Measurements from ENCODE around the gene CELA3A. TPM values are rescaled to one million over a fixed set of nuclear protein-coding genes. Genes with fewer than 3 reads are reported as not detected.
"Not testable (repeated sequence)": the region's sequence is repeated elsewhere in the genome, so short reads cannot be mapped to it uniquely, and the experiment has no call there.

The CELA3A gene
- total and polyA plus RNA-seq, 2 of the 8 experiments (the other 6 are each of a cell fraction or from before 2014, with no cell fraction given), result not detected

DNA sequence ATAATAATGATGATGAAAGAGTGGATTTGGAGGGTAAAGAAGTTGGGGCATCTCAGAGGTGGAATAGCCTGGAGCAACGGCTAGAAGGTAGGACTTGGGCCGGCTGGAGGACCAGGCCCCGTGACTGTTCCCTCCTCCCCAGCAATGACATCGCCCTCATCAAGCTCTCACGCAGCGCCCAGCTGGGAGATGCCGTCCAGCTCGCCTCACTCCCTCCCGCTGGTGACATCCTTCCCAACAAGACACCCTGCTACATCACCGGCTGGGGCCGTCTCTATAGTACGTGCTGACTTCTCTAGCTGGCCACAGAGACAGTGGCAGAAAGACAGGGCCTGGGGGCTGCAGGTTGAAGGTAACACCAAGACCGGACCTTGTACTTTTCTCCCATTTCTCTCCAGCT lies 5.3 kb downstream of the CELA3A start:
- H3K23ac ChIP-seq (ENCODE audit: insufficient read length); H3K9ac ChIP-seq (replicated peaks in 1 of 4; ENCODE audit: extremely low read depth in 1 of 4, low read depth in 3 of 4, low read length in 3 of 4); DNase-seq (ENCODE audit: low read depth in 1 of 2, low spot score in 2 of 2); H3K4me3 ChIP-seq (ENCODE audit: extremely low read depth in 1 of 4, insufficient read depth in 2 of 4, low read depth in 3 of 4, low read length in 4 of 4); H3K79me1 ChIP-seq (ENCODE audit: low read depth, low read length); H4K91ac ChIP-seq (replicated peaks; ENCODE audit: insufficient read length, low read length); H2AK5ac ChIP-seq (ENCODE audit: low read depth, low read length); H2BK20ac ChIP-seq (ENCODE audit: low read length); H3K4me2 ChIP-seq (ENCODE audit: insufficient read depth in 1 of 2, low read depth in 2 of 2, low read length in 2 of 2); H3K14ac ChIP-seq (ENCODE audit: insufficient read length); H3K18ac ChIP-seq (ENCODE audit: extremely low read depth, low read length); H2BK12ac ChIP-seq (ENCODE audit: low read depth, low read length); H3K27ac ChIP-seq (ENCODE audit: low read depth, low read length); FAIRE-seq; H3K4me1 ChIP-seq (replicated peaks in 1 of 4; ENCODE audit: control insufficient read depth in 3 of 4, insufficient read depth in 4 of 4, low read length in 3 of 4); H2BK120ac ChIP-seq (replicated peaks; ENCODE audit: low read depth, low read length); H3K9me3 ChIP-seq (ENCODE audit: insufficient read depth in 2 of 2, low read depth in 1 of 2, low read length in 1 of 2); H3K4ac ChIP-seq (replicated peaks; ENCODE audit: insufficient read length, low read depth, low read length); H3K23me2 ChIP-seq (ENCODE audit: low read depth, low read length); H3K56ac ChIP-seq (replicated peaks; ENCODE audit: insufficient read length, low read depth, low read length); H3K27me3 ChIP-seq (replicated peaks in 1 of 4; ENCODE audit: control insufficient read depth in 3 of 4, extremely low read depth in 1 of 4, insufficient read depth in 3 of 4, low read length in 3 of 4); H4K5ac ChIP-seq (ENCODE audit: insufficient read length, low read depth, low read length); H2AFZ ChIP-seq (ENCODE audit: low read length); H4K20me1 ChIP-seq (replicated peaks in 1 of 2; ENCODE audit: control insufficient read depth in 1 of 2, insufficient read depth in 2 of 2, low read length in 2 of 2); H4K8ac ChIP-seq (ENCODE audit: extremely low read depth, insufficient read depth, low read length); H2BK15ac ChIP-seq (ENCODE audit: low read length); H2BK5ac ChIP-seq (ENCODE audit: low read depth, low read length); H3K79me2 ChIP-seq (ENCODE audit: control insufficient read depth in 1 of 2, insufficient read depth in 2 of 2, low read length in 2 of 2); H3K36me3 ChIP-seq (ENCODE audit: control insufficient read depth in 2 of 4, insufficient read depth in 4 of 4, low read length in 3 of 4); POLR2A ChIA-PET (ENCODE audit: partially characterized antibody): not testable (repeated sequence)
- CTCF ChIA-PET (ENCODE audit: partially characterized antibody), result interaction anchor here (1.1 to 1.7 kb wide), 3 partner anchors 17 to 40 kb away, joined by 3 read pairs; no protein-coding TSS in a partner anchor
- WGBS, 2 experiments (ENCODE audit: extremely low coverage in 1 of 2, insufficient coverage in 1 of 2, insufficient read length in 1 of 2, insufficient replicate concordance in 2 of 2, low coverage in 1 of 2, low lambda C conversion rate in 2 of 2, missing lambda C conversion rate in 1 of 2), result 87% methylated on average over 12 of the region's 13 CpGs; no CpG with 5 or more reads in 1 of the 2 experiments

DNA sequence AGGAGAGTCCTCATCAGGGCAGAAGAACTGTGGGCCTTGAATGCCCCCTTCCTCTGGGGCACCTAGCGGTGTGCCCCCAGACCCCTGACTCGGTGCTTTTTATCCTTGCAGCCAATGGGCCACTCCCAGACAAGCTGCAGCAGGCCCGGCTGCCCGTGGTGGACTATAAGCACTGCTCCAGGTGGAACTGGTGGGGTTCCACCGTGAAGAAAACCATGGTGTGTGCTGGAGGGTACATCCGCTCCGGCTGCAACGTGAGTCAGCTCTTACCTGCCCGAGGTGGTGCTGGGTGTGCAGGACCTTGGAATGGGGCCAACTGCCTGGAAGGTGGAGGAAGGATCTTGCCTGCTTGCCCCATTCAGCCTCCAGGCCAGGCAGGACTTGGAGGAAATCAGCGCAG lies 5.8 kb downstream of the CELA3A start:
- 95% methylated on average over 9 of the region's 10 CpGs; no CpG with 5 or more reads in 1 of the 2 experiments for WGBS, 2 experiments (ENCODE audit: extremely low coverage in 1 of 2, insufficient coverage in 1 of 2, insufficient read length in 1 of 2, insufficient replicate concordance in 2 of 2, low coverage in 1 of 2, low lambda C conversion rate in 2 of 2, missing lambda C conversion rate in 1 of 2)
- not testable (repeated sequence) for FAIRE-seq

More for the DNA sequence above, 5.8 kb downstream of the CELA3A start:
- H2AFZ ChIP-seq (ENCODE audit: low read length); H3K56ac ChIP-seq (replicated peaks; ENCODE audit: insufficient read length, low read depth, low read length); H2BK12ac ChIP-seq (ENCODE audit: low read depth, low read length); DNase-seq (ENCODE audit: low read depth in 1 of 2, low spot score in 2 of 2); H3K4me3 ChIP-seq (ENCODE audit: extremely low read depth in 1 of 4, insufficient read depth in 2 of 4, low read depth in 3 of 4, low read length in 4 of 4); H3K27me3 ChIP-seq (replicated peaks in 1 of 4; ENCODE audit: control insufficient read depth in 3 of 4, extremely low read depth in 1 of 4, insufficient read depth in 3 of 4, low read length in 3 of 4); H3K36me3 ChIP-seq (ENCODE audit: control insufficient read depth in 2 of 4, insufficient read depth in 4 of 4, low read length in 3 of 4); H3K79me2 ChIP-seq (ENCODE audit: control insufficient read depth in 1 of 2, insufficient read depth in 2 of 2, low read length in 2 of 2); H4K20me1 ChIP-seq (replicated peaks in 1 of 2; ENCODE audit: control insufficient read depth in 1 of 2, insufficient read depth in 2 of 2, low read length in 2 of 2); H3K14ac ChIP-seq (ENCODE audit: insufficient read length); H3K27ac ChIP-seq (ENCODE audit: low read depth, low read length); H2BK5ac ChIP-seq (ENCODE audit: low read depth, low read length); H3K23ac ChIP-seq (ENCODE audit: insufficient read length); H3K4ac ChIP-seq (replicated peaks; ENCODE audit: insufficient read length, low read depth, low read length); H3K9me3 ChIP-seq (ENCODE audit: insufficient read depth in 2 of 2, low read depth in 1 of 2, low read length in 1 of 2); H3K23me2 ChIP-seq (ENCODE audit: low read depth, low read length); H3K4me1 ChIP-seq (replicated peaks in 1 of 4; ENCODE audit: control insufficient read depth in 3 of 4, insufficient read depth in 4 of 4, low read length in 3 of 4); H4K5ac ChIP-seq (ENCODE audit: insufficient read length, low read depth, low read length); H3K9ac ChIP-seq (replicated peaks in 1 of 4; ENCODE audit: extremely low read depth in 1 of 4, low read depth in 3 of 4, low read length in 3 of 4); H4K91ac ChIP-seq (replicated peaks; ENCODE audit: insufficient read length, low read length); POLR2A ChIA-PET (ENCODE audit: partially characterized antibody); H2AK5ac ChIP-seq (ENCODE audit: low read depth, low read length); H2BK15ac ChIP-seq (ENCODE audit: low read length); H3K18ac ChIP-seq (ENCODE audit: extremely low read depth, low read length); H3K79me1 ChIP-seq (ENCODE audit: low read depth, low read length); H2BK20ac ChIP-seq (ENCODE audit: low read length); H2BK120ac ChIP-seq (replicated peaks; ENCODE audit: low read depth, low read length); H4K8ac ChIP-seq (ENCODE audit: extremely low read depth, insufficient read depth, low read length); H3K4me2 ChIP-seq (ENCODE audit: insufficient read depth in 1 of 2, low read depth in 2 of 2, low read length in 2 of 2): not testable (repeated sequence)
- CTCF ChIA-PET (ENCODE audit: partially characterized antibody), result interaction anchor here (0.6 to 1.7 kb wide), 2 partner anchors 16 to 300 kb away, joined by 3 to 6 read pairs; no protein-coding TSS in a partner anchor
